Activated naive CD4-positive, alpha-beta T cell treated with anti-CD3 and anti-CD28 coated beads, Interleukin-2, amount 50 U/mL, for 24 hours (primary cell): ENCODE results near the gene SAC3D1.
"Not testable (repeated sequence)": the region's sequence is repeated elsewhere in the genome, so short reads cannot be mapped to it uniquely, and the experiment has no call there.

Experiments
- H3K27ac Mint-ChIP-seq: one replicate; pipeline ENCODE4 v1.8.0; 2021; ENCODE audit warnings: mild to moderate bottlenecking, mixed read lengths
- H3K27me3 Mint-ChIP-seq: one replicate; pipeline ENCODE4 v1.8.0; 2021; ENCODE audit warnings: mixed read lengths
- H3K36me3 Mint-ChIP-seq: one replicate; pipeline ENCODE4 v1.8.0; 2021; ENCODE audit warnings: mixed read lengths
- H3K4me1 Mint-ChIP-seq: one replicate; pipeline ENCODE4 v1.8.0; 2021; ENCODE audit warnings: mixed read lengths
- H3K4me3 Mint-ChIP-seq: one replicate; pipeline ENCODE4 v1.8.0; 2021; ENCODE audit warnings: mild to moderate bottlenecking, mixed read lengths
- H3K9me3 Mint-ChIP-seq: one replicate; pipeline ENCODE4 v1.8.0; 2021; ENCODE audit warnings: mixed read lengths

Gene SAC3D1

DNA sequence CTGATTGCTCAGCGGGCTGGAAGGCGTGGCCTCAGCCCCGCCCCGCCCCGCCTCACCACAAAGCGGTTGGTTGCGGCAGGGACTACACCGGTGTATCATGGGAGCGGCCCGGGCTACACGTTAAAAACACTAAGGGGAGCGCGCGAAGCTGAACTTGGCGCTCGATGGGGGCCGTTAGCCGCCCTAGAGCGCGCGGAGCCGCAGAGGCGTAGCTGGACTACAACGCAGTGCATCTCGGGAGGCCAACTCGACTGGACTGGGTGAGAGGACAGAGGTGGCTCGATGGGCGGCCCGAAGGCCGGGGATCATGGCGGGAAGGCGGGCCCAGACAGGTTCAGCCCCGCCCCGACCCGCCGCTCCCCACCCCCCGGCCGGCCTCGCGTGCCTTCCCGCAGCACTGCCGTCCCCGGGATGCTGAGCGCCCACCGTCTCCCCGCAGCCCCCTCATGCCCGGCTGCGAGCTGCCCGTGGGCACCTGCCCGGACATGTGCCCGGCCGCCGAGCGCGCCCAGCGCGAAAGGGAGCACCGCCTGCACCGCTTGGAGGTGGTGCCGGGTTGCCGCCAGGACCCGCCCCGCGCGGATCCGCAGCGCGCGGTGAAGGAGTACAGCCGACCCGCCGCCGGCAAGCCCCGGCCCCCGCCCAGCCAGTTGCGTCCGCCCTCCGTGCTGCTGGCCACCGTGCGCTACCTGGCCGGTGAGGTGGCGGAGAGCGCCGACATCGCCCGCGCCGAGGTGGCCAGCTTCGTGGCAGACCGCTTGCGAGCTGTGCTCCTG, at the start of gene SAC3D1:
TSS of gene SAC3D1 (plus strand) at position 364 of the 776 bp plus-strand sequence. CDS start at position 447, 83 bp downstream.
- Mint-ChIP-seq H3K27ac (peak within 1 kb of the TSS; percentile 92), H3K9me3 (no peaks in the 10 kb centered on the region), H3K4me1 (peaks cover 20% of the 10 kb centered on the region), H3K27me3 (no peaks in the 10 kb centered on the region), H3K36me3 (no peaks in the 10 kb centered on the region), H3K4me3 (peak within 1 kb of the TSS; percentile 93)

DNA sequence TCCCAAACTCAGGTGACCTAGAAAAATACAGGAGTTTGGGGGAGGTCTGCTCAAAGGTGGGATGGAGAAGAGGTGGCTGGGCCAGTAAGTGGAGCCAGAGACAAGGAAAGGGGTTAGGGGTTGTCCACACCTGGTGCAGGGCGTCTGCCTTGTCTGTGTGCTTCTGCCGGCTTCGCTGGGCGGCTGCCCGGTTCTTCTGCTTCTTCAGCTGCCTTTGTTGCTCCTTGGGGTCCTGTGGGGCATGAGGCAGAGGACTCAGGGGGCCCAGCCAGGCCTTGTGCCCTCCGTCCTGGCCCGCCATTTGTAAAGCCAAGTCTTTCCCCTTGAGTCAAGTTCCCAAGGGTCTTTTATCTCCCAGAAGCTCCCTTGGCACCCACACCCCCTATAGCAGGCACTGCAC, 46.7 kb upstream of the SAC3D1 start:
- H3K27me3 Mint-ChIP-seq: peaks cover 2% of the 10 kb centered on the region
- H3K4me1 Mint-ChIP-seq: peaks cover 20% of the 10 kb centered on the region
- no peak overlapping the region for H3K27ac Mint-ChIP-seq
- no peaks in the 10 kb centered on the region for H3K36me3 Mint-ChIP-seq
- no peak overlapping the region for H3K4me3 Mint-ChIP-seq
- no peaks in the 10 kb centered on the region for H3K9me3 Mint-ChIP-seq

DNA sequence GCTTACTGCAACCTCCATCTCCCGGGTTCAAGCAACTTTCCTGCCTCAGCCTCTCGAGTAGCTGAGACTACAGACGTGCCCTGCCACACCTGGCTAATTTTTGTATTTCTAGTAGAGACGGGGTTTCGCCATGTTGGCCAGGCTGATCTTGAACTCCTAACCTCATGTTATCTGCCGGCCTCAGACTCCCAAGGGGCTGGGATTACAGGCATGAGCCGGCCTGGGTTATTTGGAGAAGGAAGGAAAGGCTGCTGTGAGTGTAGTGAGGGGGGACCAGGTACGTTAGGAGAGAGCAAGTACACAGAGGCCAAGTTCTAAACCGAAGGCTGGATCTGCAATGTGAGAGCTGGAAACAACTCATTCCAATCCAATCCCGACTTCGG, 44.7 kb upstream of the SAC3D1 start:
- Mint-ChIP-seq H3K9me3 (no peaks in the 10 kb centered on the region), H3K27me3 (peaks cover 2% of the 10 kb centered on the region), H3K4me3 (no peak overlapping the region), H3K36me3 (no peaks in the 10 kb centered on the region), H3K4me1 (peaks cover 9% of the 10 kb centered on the region), H3K27ac (no peak overlapping the region)

GRCh38 chr11:64996710-64997380, 44.2 kb upstream of the SAC3D1 start, which contains the start of gene BATF2:
Gene BATF2 (minus strand): TSS chr11:64996971. CDS start chr11:64996914, 57 bp downstream.
- Mint-ChIP-seq H3K27ac (no peak within 1 kb of the TSS), H3K36me3 (no peaks in the 10 kb centered on the region)

GRCh38 chr11:64998141-64998540, 42.9 kb upstream of the SAC3D1 start:
- H3K9me3 Mint-ChIP-seq: no peaks in the 10 kb centered on the region
- H3K27ac Mint-ChIP-seq: peak overlapping the region; percentile 15
- peaks cover 2% of the 10 kb centered on the region for H3K27me3 Mint-ChIP-seq
- peaks cover 9% of the 10 kb centered on the region for H3K4me1 Mint-ChIP-seq
- no peaks in the 10 kb centered on the region for H3K36me3 Mint-ChIP-seq
- H3K4me3 Mint-ChIP-seq: no peak overlapping the region

More at GRCh38 chr11:64996710-64997380, 44.2 kb upstream of the SAC3D1 start, which contains the start of gene BATF2:
- Mint-ChIP-seq H3K4me1 (peaks cover 9% of the 10 kb centered on the region), H3K27me3 (peaks cover 2% of the 10 kb centered on the region), H3K4me3 (no peak within 1 kb of the TSS), H3K9me3 (no peaks in the 10 kb centered on the region)

DNA sequence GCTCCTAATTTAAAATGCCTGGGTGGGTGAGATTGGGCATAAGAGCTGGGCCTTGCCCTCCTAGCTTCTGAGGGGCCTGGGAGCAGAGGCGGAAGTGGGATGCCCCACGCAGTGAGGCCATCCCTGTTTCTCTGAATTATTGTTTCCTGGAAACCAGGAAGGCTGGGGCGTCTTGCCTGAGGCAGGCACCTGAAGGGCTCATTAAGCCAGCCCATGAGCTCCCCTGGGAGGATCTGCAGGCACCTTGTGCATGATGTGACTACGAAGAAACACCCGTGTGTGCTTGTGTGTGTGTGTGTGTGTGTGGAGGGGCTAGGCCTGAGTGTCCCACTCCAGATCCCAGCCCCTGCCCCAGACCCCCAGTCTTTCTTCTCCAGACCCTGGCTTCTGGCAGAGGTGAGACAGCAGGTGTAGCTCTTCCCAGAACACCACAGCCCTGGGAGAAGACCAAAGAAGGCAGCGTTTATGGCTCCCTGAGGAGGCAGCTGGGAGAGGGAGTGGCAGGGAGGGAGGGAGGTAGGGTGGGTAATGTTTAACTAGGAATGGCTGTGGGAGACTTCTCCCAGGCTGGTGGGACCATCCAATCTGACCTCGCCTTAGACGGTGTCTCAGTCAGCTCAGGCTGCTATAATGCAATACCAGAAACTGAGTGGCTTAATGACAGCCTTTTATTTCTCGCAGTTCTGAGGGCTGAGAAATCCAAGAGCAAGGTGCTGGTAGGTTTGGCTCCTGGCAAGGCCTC, 42.1 kb upstream of the SAC3D1 start:
- no peaks in the 10 kb centered on the region for H3K36me3 Mint-ChIP-seq

DNA sequence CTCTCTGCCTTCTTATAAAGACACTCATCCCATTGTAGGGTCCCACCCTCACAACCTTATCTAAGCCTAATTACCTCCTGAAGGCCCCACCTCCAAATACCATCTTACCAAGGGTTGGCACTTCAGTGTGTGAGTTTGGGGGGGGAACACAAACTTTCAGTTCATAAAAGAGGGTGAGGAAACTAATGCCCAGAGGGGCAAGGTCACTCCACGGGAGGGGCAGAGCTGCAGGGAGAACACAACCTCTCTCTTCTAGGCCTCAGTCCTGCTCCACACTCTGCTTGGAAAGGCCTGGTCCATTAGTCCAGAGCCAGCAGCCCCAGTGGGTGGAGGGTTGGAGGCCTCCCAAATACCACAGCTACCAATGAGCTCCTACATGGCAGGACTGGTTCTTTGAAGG, 41.5 kb upstream of the SAC3D1 start:
- no peaks in the 10 kb centered on the region for H3K9me3 Mint-ChIP-seq
- no peak overlapping the region for H3K4me3 Mint-ChIP-seq
- H3K27me3 Mint-ChIP-seq: no peaks in the 10 kb centered on the region
- H3K4me1 Mint-ChIP-seq: peaks cover 9% of the 10 kb centered on the region
- H3K36me3 Mint-ChIP-seq: no peaks in the 10 kb centered on the region
- H3K27ac Mint-ChIP-seq: no peak overlapping the region

More for the DNA sequence above, 42.1 kb upstream of the SAC3D1 start:
- peaks cover 9% of the 10 kb centered on the region for H3K4me1 Mint-ChIP-seq
- no peak overlapping the region for H3K27ac Mint-ChIP-seq
- H3K27me3 Mint-ChIP-seq: peaks cover 2% of the 10 kb centered on the region
- no peaks in the 10 kb centered on the region for H3K9me3 Mint-ChIP-seq
- no peak overlapping the region for H3K4me3 Mint-ChIP-seq

- Mint-ChIP-seq H3K36me3 (no peaks in the 10 kb centered on the region), H3K27me3 (no peaks in the 10 kb centered on the region), H3K4me3 (no peak overlapping the region), H3K27ac (no peak overlapping the region), H3K9me3 (no peaks in the 10 kb centered on the region), H3K4me1 (peaks cover 6% of the 10 kb centered on the region)
Measured at GRCh38 chr11:65002706-65003105, 38.3 kb upstream of the SAC3D1 start.

DNA sequence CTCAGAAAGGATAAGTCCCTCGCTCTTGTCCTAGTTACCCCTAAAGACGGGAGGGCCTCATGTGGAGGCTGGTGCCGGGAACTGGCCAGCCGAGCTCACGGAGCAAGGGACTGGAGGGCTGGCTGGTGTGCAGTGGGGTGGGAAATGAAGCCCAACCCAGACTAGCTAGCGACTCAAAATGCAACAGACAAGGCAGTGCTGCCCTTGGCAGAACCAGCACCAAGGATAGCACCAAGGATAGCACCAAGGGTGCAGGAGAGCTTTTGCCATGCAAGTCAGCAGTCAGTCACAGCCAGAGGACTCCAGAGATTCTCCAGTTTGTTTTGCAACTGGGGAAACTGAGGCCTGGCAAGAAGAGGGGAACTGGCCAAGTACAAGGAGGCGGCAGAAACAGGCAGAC, 37.7 kb upstream of the SAC3D1 start:
- Mint-ChIP-seq H3K4me1 (peaks cover 4% of the 10 kb centered on the region), H3K36me3 (no peaks in the 10 kb centered on the region), H3K27me3 (no peaks in the 10 kb centered on the region), H3K27ac (no peak overlapping the region), H3K9me3 (no peaks in the 10 kb centered on the region), H3K4me3 (no peak overlapping the region)

DNA sequence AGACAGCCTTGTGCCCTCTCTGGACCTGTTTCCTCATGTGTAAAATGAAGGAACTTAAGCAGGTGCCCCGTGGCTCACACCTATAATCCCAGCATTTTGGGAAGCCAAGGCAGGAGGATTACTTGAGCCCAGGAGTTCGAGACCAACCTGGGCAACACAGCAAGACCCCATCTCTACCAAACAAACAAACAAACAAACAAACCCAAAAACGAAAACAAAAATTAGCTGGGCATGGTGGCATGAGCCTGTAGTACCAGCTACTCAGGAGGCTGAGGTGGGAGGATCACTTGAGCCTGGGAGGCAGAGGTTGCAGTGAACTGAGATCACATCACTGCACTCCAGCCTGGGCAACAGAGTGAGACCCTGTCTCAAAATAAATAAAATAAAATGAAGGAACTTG, 37.0 kb upstream of the SAC3D1 start:
- H3K36me3 Mint-ChIP-seq, H3K9me3 Mint-ChIP-seq, H3K4me1 Mint-ChIP-seq, H3K4me3 Mint-ChIP-seq, H3K27ac Mint-ChIP-seq, H3K27me3 Mint-ChIP-seq: not testable (repeated sequence)

DNA sequence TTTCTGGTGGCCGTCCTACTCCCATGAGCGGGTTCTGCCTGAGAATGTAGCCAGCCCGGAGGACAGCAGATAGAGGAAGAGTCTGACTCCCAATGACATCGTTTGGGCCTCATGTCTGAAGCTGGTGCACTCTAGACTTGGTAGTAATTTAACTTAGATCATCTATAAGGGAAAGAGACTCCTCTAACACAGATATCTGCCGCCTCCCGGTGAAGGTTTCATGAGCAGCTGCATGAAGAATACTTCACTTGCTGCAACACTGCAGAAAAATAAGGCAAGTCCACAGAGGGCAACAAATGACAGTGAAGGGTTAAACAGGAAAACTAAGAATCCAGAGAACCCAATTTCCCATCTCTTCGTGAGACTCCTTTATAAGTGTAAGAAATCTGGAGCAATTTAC, 33.0 kb upstream of the SAC3D1 start:
- Mint-ChIP-seq H3K9me3 (no peaks in the 10 kb centered on the region), H3K4me3 (no peak overlapping the region), H3K36me3 (no peaks in the 10 kb centered on the region), H3K27ac (no peak overlapping the region), H3K27me3 (no peaks in the 10 kb centered on the region), H3K4me1 (peaks cover 2% of the 10 kb centered on the region)

DNA sequence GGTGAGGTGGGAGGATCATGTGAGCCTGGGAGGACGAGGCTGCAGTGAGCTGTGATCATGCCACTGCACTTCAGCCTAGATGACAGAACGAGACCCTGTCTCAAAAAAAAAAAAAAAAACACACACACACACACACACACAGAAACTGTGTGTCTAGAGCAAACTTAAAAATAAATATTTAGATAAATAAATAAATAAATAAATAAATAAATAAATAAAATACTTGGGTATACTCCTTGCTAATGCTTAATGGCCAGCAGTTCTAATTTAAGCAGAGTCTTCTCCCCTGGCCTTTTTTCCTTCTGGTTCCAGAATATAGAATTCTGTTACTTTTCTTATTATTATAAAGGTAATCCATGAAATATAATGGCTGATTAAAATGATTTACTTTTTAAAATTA, 32.1 kb upstream of the SAC3D1 start:
- Mint-ChIP-seq H3K27ac (no peak overlapping the region), H3K9me3 (no peaks in the 10 kb centered on the region), H3K4me1 (peaks cover 8% of the 10 kb centered on the region), H3K4me3 (no peak overlapping the region), H3K36me3 (no peaks in the 10 kb centered on the region), H3K27me3 (no peaks in the 10 kb centered on the region)

GRCh38 chr11:65013130-65013887, 27.7 kb upstream of the SAC3D1 start:
- Mint-ChIP-seq H3K27me3 (no peaks in the 10 kb centered on the region), H3K9me3 (no peaks in the 10 kb centered on the region), H3K36me3 (peaks cover 7% of the 10 kb centered on the region), H3K4me1 (peaks cover 28% of the 10 kb centered on the region), H3K4me3 (peak overlapping the region; percentile 89), H3K27ac (peak overlapping the region; percentile 95)

DNA sequence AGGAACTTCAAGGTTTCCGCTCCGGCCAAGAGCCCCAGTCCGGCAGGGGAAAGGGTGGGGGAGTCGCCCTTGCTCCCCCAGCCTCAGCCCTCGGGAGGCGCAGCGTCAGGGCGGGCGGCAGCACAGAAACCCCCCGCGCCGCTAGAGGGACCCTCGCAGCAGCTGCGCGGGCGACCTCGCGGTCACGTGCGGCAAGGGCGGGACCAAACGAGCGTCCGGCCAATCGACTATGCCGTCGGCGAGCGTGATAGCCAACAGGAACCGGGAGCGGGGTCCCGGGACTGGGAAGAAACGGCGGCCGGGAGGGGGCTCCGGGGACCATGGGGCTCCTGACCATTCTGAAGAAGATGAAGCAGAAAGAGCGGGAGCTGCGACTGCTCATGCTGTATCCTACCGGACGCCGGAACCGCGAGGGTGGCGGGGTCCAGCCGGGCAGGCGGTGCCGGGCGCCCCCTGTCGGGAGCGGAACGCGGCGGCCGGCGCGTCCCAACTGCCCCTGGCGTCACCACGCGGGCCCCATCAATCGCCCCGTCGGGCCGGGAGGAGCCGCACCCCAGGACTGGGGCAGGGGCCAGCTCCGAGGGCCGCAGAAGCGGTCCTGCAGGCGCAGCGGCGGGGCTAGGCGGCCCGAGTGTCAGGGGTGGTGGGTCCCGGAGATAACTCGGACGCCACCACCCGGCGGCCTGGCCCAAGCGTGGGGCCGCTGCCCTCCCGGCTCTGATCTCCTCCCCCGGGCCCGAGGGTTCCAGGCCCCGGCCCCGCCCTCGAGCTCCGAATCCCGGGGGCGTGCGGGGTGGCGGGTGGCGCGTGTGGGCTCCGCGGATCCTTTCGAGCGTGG, 26.9 kb upstream of the SAC3D1 start, which contains the start of gene ARL2:
TSS of gene ARL2 (plus strand) at position 273 of the 838 bp plus-strand sequence. CDS start at position 321, 48 bp downstream.
- Mint-ChIP-seq H3K36me3 (peaks cover 7% of the 10 kb centered on the region), H3K9me3 (no peaks in the 10 kb centered on the region), H3K4me1 (peaks cover 28% of the 10 kb centered on the region), H3K27ac (peak within 1 kb of the TSS; percentile 95), H3K4me3 (peak within 1 kb of the TSS; percentile 91), H3K27me3 (no peaks in the 10 kb centered on the region)
